HG03196 (cell line): ENCODE results near the gene MICA.
"Not testable (repeated sequence)": the region's sequence is repeated elsewhere in the genome, so short reads cannot be mapped to it uniquely, and the experiment has no call there.

Experiments used
- ATAC-seq: cut with Tn5 transposase; IDR thresholded peaks from one replicate; pipeline ENCODE4 v1.9.1; 2021; ENCODE audit not compliant: unreplicated experiment

The MICA gene

DNA sequence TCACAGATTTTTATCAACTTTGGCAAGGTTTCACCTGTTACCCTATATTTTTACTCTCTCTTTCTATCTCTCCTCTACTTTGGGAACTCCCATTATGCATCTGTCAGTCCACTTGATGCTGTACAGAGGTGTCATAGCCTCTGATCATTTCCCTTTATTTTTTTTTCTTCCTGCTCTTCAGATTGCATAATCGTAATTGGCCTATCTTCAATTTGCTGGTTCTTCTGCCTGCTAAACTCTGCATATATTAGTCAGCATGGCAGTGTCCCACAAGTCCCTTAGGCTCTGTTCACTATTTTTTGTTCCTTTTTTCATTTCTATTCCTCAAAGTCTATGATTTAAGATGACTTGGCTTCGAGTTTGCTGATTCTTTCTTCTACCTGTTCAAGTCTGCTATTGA lies 49.9 kb downstream of the MICA start:
- ATAC-seq: no peak

DNA sequence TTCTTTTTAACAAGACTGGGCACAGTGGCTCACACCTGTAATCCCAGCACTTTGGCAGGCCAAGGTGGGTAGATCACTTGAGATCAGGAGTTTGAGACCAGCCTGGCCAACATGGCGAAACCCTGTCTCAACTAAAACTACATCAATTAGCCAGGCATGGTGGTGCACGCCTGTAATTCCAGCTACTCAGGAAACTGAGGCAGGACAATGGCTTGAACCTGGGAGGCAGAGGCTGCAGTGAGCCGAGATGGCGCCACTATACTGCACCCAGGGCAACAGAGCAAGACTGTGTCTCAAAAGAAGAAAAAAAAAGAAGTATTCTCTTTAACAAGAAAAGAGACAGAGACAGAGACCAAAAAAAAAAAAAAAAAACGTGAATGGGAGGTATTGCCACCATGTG lies 56.5 kb downstream of the MICA start:
- not testable (repeated sequence) for ATAC-seq

DNA sequence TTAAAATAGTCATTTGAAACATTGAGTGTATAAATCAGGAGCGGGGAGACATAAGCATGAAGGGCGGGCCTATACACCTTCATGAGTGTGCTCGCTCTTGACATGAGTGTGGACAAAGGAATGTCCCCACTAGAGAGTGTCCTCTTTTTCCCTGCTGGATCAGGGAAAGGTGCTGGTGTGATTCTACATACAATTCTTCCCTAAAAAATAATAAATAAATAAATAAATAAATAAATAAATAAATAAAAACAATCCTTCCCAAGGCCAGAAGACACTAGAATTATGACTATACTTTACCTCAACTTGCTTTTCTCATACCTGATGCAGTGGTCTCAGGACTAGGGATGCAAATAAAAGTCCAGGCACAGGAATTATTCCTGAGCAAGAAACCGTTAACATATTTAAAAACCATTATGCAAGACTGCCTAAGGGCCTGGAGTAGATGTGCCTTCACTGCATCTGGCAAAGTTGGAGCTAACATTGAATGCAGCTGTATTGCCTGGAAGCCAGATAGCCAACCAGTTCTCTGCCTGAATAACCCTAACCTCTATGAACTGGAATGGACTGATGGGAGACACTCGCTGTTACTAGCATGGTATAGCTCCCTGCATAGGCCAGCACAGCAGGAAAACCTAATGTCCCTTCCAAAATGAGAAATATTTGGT lies 57.1 kb downstream of the MICA start:
- no peak for ATAC-seq

DNA sequence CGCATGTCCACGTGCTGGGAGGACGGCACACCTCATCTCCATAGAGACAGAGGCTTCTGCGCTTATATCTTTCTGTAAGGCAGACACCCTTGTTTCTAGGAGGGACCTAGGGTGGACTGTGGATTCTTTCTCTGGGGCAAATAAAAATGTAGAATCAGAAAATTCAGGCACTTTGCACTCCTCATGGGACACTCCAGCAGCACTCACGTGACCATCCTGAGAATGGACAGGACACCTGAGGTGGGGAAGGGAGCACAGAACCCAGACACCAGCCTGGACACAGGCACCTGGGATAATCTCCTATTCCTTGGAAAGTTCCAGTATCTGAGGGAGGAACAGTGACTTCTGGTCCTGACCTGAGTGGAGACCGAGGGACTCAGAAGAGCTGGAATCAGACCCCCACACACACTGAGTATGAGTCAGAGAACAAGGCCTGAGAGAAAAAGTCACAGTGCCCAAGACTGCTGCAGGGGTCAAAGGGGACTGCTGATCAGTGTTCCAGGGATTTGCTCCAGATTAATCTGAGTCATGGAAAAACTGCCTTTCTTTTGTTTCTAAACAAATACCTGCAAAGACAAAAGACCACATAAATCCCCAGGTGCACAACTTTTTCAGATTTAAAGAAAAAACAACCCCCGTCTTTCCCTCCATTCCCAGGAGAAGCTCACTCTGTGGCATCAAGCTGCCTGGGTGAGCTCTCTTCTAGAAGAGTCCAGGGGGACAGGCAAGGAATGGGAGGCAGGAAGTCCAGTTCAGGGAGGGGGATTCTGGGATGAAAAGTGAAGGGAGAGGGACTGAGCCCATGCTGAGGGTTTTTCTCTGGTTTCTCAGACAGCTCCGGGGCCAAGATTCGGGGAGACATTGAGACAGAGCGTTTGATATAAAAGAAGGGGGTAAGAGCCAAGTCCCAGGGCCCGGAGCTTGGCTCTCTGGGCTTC lies 58.9 kb downstream of the MICA start:
- ATAC-seq: no peak

DNA sequence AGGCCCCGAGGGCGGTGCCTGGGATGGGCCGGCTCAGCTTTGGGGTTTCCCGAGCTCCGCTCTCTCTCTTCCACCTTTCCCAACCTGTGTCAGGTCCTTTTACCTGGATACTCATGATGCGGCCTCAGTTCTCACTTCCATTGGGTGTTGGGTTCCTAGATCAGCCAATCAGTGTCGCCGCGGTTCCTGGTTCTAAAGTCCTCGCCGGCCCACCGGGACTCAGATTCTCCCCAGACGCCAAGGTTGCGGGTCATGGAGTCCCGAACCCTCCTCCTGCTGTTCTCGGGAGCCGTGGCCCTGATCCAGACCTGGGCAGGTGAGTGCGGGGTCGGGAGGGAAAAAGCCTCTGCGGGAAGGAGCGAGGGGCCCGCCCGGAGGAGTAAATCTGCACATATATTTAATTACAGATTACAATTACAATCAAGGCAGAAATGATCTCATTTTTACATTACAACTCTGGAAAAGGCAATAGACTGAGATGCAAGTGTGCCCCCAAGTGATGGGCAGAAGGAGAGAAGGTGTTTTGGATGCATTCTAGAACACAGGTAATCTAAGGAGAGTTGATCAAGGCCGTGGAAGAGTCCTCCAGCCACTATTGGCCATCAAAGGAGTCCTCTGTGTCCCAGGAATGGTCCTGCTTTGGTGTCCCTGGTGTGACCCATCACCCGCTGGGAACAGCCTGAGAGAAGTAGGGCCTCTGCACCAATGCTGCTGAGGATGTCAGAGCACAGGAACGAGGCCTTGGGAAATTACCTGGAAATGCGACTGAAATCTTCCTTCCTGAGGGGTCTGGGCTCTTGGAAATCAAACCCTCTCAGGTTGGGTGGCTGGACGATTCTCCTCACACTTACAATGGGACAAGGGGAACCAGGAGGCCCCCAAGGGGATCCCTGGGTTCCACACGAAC lies 59.8 kb downstream of the MICA start:
- peak; percentile 78 for ATAC-seq

DNA sequence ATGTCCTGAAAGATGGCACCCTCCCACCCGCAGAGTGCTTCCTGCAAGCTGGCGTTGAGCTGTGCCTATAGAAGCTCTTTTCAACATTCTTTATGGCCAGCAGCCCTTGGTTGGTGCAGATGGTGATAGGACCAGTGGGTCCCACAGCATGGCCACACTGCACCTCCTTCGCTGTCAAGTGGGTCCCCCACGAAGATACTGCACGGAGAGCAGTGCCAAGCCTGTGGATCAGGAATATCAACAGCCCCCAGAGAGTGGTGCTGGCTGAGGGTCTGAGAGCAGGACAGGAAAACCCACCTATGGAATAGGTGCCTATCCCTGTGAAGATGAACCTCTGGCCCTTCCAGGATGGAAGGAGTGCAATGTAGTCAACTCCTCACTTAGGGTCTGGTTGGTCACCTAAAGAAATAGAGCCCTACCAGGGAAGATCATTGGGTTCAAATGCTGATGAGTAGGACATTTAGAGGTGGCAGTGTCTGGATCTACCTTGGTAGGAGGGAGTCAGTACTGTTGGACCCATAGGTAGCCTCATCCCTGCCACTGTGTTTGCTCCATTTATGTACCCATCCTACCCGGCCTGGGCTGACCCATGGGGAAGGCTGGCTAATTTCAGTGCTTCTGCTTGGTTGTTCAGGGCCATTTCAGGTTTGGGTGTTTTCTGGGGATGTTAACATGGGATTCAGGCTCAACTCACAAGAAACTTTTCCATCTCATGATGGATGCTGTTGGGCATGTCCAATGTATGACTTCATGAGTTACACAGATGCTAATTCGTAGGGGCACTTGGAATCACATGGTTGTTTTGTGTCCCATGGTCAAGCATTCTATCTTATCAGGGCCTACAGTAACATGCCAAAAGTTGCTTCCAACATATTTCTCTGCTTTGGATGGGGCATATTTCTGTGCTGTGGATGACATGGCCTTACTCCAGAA lies 61.1 kb downstream of the MICA start:
- ATAC-seq: no peak
